ENCODE data around the gene PURA. TPM values are rescaled to one million over a fixed set of nuclear protein-coding genes. Genes with fewer than 3 reads are reported as not detected.
A peak's percentile ranks its signal among the peaks of the same experiment; 100 is the strongest.

PURA gene
- total and polyA plus RNA-seq, 2 of the 13 experiments (the other 11 are each of a cell fraction or from before 2014, with no cell fraction given), result 2.0 to 5.0 TPM

DNA sequence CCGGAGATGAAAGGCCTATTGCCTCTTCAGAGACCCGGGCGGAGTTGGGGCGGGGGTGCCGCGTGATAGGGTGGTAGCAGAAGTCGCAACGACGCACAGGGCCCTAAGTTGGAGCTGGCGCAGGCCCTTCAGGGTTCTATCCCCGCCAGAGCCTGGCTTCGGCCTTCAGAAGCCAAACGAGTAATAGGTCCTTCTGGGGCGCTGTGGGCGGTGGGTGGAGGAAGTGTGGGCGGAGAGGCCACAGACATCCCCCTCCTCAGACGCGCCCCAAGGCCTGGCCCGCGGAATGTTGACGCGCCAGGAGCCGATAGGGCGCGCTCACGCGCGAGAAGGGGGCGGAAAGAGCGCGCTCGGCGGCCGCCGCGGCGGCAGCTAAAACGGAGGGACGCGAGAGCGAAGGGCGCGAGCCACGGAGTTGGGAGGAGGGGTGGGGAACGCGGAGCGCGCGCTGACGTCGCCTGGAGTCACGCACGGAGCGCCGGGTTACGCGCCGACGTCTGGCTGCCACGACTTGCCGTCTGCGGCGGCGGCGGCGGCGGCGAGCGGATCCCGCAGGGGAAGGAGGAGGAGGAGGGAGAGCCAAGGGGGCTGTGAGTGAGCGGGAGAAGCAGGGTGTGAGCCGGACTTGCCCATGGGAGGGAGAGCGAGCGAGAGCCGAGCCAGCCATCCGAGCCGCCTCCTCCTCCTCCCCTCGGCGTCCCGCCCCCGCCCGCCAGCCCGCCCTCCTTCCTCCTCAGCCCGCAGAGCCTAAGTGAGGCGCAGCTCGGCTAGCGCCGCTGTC is 6.4 kb upstream of the PURA start (continued):
- peak; percentile 97 for TF ChIP-seq ZNF280B (CRISPR knock-in tag; IDR thresholded peaks at IDR 0.05; ENCODE audit: borderline replicate concordance)
- TF ChIP-seq ZNF839 (CRISPR knock-in tag; IDR thresholded peaks at IDR 0.05; ENCODE audit: borderline replicate concordance), result no peak
- TF ChIP-seq TCF7 (IDR thresholded peaks at IDR 0.05; ENCODE audit: low read depth), result no peak
- TF ChIP-seq MAX (IDR thresholded peaks at IDR 0.05), result peak; percentile 32; the same call in 1 of the 2 replicates
- TF ChIP-seq ZNF264 (CRISPR knock-in tag; IDR thresholded peaks at IDR 0.05), result peak; percentile 75; the same call in 1 of the 2 replicates
- TF ChIP-seq, protein P1, sequence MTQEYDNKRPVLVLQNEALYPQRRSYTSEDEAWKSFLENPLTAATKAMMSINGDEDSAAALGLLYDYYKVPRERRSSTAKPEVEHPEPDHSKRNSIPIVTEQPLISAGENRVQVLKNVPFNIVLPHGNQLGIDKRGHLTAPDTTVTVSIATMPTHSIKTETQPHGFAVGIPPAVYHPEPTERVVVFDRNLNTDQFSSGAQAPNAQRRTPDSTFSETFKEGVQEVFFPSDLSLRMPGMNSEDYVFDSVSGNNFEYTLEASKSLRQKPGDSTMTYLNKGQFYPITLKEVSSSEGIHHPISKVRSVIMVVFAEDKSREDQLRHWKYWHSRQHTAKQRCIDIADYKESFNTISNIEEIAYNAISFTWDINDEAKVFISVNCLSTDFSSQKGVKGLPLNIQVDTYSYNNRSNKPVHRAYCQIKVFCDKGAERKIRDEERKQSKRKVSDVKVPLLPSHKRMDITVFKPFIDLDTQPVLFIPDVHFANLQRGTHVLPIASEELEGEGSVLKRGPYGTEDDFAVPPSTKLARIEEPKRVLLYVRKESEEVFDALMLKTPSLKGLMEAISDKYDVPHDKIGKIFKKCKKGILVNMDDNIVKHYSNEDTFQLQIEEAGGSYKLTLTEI (CRISPR knock-in tag; conservative IDR thresholded peaks at IDR 0.05), result no peak
- TF ChIP-seq IRF1 (CRISPR knock-in tag; IDR thresholded peaks at IDR 0.05; ENCODE audit: low read depth), result no peak
- TF ChIP-seq POLR2A (IDR thresholded peaks at IDR 0.05; ENCODE audit: insufficient read depth in 1 of 2, low read depth in 2 of 2, low read length in 2 of 2), result peak in 1 of 2 experiments; percentile 81; a peak in 2 of 4 replicates
- TF ChIP-seq ZC3H13 (CRISPR knock-in tag; IDR thresholded peaks at IDR 0.05), result no peak
- TF ChIP-seq ZFYVE20 (CRISPR knock-in tag; IDR thresholded peaks at IDR 0.05; ENCODE audit: borderline replicate concordance, low read depth), result no peak
- TF ChIP-seq ZFP90 (CRISPR knock-in tag; IDR thresholded peaks at IDR 0.05; ENCODE audit: borderline replicate concordance), result peak; percentile 91; the same call in 1 of the 2 replicates
- peak; percentile 90 for TF ChIP-seq ZNF564 (CRISPR knock-in tag; IDR thresholded peaks at IDR 0.05)
- TF ChIP-seq MYC (CRISPR knock-in tag; IDR thresholded peaks at IDR 0.05; ENCODE audit: borderline replicate concordance), result peak; percentile 91; the same call in 1 of the 2 replicates
- no peak for TF ChIP-seq MIER2 (CRISPR knock-in tag; IDR thresholded peaks at IDR 0.05)
- TF ChIP-seq KLF16 (CRISPR knock-in tag; IDR thresholded peaks at IDR 0.05), result peak in 1 of 2 experiments; percentile 88; a peak in 2 of 4 replicates
- no peak for TF ChIP-seq SIX1 (CRISPR knock-in tag; IDR thresholded peaks at IDR 0.05; ENCODE audit: borderline replicate concordance)
- no peak for TF ChIP-seq ZNF251 (CRISPR knock-in tag; IDR thresholded peaks at IDR 0.05)
- peak; percentile 24; the same call in 1 of the 2 replicates for TF ChIP-seq NFYC (CRISPR knock-in tag; IDR thresholded peaks at IDR 0.05)
- TF ChIP-seq ZNF225 (CRISPR knock-in tag; IDR thresholded peaks at IDR 0.05), result no peak
- TF ChIP-seq ZNF660 (CRISPR knock-in tag; IDR thresholded peaks at IDR 0.05; ENCODE audit: borderline replicate concordance, low read depth), result no peak
- TF ChIP-seq, protein P2, sequence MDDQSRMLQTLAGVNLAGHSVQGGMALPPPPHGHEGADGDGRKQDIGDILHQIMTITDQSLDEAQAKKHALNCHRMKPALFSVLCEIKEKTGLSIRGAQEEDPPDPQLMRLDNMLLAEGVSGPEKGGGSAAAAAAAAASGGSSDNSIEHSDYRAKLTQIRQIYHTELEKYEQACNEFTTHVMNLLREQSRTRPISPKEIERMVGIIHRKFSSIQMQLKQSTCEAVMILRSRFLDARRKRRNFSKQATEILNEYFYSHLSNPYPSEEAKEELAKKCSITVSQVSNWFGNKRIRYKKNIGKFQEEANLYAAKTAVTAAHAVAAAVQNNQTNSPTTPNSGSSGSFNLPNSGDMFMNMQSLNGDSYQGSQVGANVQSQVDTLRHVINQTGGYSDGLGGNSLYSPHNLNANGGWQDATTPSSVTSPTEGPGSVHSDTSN (CRISPR knock-in tag; IDR thresholded peaks at IDR 0.05; ENCODE audit: borderline replicate concordance), result peak; percentile 82; the same call in 1 of the 2 replicates
- TF ChIP-seq SNAPC2 (CRISPR knock-in tag; IDR thresholded peaks at IDR 0.05), result peak; percentile 76; the same call in 1 of the 2 replicates
